Measurements from ENCODE around the gene NUP214.

NUP214 gene

GRCh38 chr9:131125288-131126058 is at the start of gene NUP214:
Gene NUP214, plus strand, starts transcription at chr9:131125586. Its CDS starts 119 bp downstream, at chr9:131125705.
- peak; percentile 94 for DNase-seq (ENCODE audit: low read depth)

- DNase-seq (ENCODE audit: low read depth) = no peak
Observed at GRCh38 chr9:131076347-131077195, 48.8 kb upstream of the NUP214 start.

- no peak for DNase-seq (ENCODE audit: low read depth)
Observed at GRCh38 chr9:131078427-131079366, 46.7 kb upstream of the NUP214 start.

- DNase-seq (ENCODE audit: low read depth) = no peak
Observed at GRCh38 chr9:131080589-131080988, 44.8 kb upstream of the NUP214 start.

GRCh38 chr9:131081868-131082267 is 43.5 kb upstream of the NUP214 start:
- DNase-seq (ENCODE audit: low read depth) = no peak

GRCh38 chr9:131082774-131083512 is 42.4 kb upstream of the NUP214 start:
- DNase-seq (ENCODE audit: low read depth) = no peak

GRCh38 chr9:131084661-131085369 is 40.6 kb upstream of the NUP214 start:
- DNase-seq (ENCODE audit: low read depth) = no peak

GRCh38 chr9:131085370-131086122 is 39.8 kb upstream of the NUP214 start:
- no peak for DNase-seq (ENCODE audit: low read depth)

GRCh38 chr9:131087354-131087893 is 38.0 kb upstream of the NUP214 start:
- DNase-seq (ENCODE audit: low read depth) = no peak

GRCh38 chr9:131090025-131090787 is 35.2 kb upstream of the NUP214 start:
- DNase-seq (ENCODE audit: low read depth) = no peak

- no peak for DNase-seq (ENCODE audit: low read depth)
Observed at GRCh38 chr9:131091352-131091992, 33.9 kb upstream of the NUP214 start.

- DNase-seq (ENCODE audit: low read depth) = no peak
Observed at GRCh38 chr9:131092030-131092429, 33.4 kb upstream of the NUP214 start.

GRCh38 chr9:131092548-131093440 is 32.6 kb upstream of the NUP214 start:
- DNase-seq (ENCODE audit: low read depth) = no peak

GRCh38 chr9:131094015-131094414 is 31.4 kb upstream of the NUP214 start:
- DNase-seq (ENCODE audit: low read depth) = no peak

- peak; percentile 38 for DNase-seq (ENCODE audit: low read depth)
Observed at GRCh38 chr9:131094622-131095021, 30.8 kb upstream of the NUP214 start.

- DNase-seq (ENCODE audit: low read depth) = no peak
Observed at GRCh38 chr9:131095666-131096268, 29.6 kb upstream of the NUP214 start.

Data from GM04504 (cell line).